Activated CD4-positive, CD25-positive, alpha-beta regulatory T cell treated with anti-CD3 and anti-CD28 coated beads, Interleukin-2, amount 50 U/mL, for 72 hours (primary cell): ENCODE results near the gene CNTRL.

Source experiments
- DNase-seq: peaks from one replicate; pipeline ENCODE4 v3.0.0; 2021

The CNTRL gene

DNA sequence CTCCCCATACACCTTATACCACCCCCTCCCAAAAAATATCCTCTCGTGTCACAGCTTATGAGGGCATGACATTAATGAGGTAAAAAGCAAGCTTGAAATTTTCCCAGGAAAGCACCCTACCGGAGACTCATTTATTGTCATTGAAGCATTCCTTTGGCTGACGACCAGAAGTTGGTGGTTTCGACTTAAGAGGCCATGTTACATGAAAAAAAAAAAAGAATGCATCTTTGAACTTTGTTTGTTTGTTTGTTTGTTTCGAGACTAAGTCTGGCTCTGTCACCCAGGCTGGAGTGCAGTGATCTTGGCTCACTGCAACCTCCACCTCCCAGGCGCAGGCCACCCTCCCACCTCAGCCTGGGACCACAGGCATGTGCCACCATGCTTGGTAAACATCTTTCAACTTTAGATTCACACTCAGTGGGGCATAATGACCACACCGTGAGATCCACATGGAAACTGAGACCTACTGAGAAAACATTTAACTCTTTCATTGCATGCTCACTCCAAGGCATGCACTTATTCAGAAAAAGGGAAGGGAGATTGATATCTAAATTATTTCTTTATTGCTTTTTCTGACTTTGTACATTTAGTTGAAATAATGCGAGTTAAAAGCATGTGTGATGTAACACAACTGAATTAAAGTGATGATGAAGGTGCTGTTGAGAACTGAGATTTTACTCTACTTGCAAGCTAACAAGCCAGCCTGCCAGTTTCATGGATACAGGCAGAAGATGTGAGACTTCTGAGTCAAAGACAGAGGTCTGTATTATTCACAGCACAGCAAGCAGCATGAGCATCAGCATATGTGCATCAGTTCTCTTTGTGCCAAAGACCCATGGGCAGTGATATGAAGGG, 132.0 kb downstream of the CNTRL start:
- DNase-seq = no peak

- no peak for DNase-seq
These were observed 132.7 kb downstream of the CNTRL start for GRCh38 chr9:121207371-121207940.

- no peak for DNase-seq
These were observed 135.8 kb downstream of the CNTRL start for GRCh38 chr9:121210536-121210935.

DNA sequence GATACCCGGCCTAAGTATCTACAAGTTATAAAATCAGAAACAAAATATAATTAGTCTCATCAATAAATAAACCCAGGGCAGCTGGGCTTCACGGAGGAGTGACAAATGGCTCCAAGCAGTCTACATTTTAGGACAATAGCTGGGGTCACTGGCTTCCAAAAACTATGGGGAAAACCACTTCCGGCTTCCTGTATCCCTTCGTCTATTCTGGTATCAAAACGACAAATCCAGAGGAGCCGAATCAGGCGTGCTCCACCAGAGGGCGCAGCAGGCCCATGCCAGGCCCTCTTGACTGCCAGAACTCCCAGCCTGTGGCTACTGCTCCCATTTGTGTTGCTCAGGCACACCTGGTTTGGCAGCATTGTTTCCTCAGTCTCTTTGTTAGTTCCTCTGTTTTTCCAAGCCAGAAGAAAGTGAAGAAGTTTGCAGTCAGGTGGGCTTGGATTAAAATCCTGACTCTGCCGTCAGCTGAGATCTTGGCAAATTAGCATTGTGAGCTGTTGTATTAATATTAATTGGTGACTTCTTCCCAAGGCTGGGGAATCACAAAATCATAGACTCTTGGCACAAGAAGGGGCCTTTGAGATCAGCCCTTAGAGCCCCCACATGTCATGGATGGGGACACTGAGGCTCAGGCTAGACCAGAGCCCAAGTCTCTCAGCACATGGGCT, 138.5 kb downstream of the CNTRL start:
- DNase-seq = peak; percentile 70

DNA sequence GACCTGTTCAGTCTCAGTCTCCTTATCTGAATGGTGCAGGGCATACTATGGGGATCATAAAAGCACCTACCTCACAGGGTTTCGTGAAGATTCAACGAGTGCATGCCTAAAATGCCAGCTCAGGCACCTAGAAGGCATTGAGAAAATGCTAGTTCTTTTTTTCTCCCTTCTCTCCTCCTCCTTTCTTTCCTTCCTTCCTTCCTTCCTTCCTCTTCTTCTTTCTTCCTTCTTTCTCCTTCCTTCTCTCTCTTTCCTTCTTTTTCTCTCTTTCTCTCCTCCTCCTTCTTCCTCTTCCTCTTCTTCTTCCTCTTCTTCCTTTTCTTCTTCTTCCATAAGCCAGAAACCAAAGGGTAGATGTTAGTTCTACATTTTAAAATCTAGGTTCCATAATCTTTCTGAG, 139.2 kb downstream of the CNTRL start:
- no peak for DNase-seq

- DNase-seq = no peak
These were observed 141.6 kb downstream of the CNTRL start for GRCh38 chr9:121216271-121216805.

DNA sequence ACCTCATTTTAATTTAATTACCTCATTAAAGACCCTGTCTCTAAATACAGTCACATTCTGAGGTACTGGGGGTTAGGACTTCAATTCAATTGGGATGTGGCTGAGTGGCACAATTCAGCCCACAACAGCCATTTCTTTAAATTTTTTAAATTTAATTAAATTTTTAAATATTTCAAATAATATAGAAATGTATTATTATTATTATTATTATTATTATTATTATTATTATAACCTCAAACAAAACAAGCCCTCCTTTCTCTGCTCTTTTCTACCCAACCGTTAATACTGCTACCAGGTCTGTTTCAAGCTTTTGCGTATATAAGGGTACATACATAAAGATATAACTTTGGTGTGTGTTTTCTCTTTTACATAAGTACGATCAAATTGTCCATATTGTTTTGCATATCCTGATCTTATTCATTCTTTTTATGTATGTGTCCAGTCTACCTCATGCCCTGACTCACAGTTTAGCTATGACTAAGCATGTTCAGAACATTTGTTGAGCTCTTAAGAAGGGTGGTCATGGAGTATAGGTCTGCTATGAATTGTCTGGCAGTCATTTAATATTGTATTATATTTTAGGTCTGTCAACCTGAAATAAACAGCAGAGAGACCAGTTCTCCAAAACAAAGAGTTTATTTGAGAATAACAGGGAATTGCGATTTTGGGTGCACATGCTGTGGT, 143.0 kb downstream of the CNTRL start:
- no peak for DNase-seq

DNA sequence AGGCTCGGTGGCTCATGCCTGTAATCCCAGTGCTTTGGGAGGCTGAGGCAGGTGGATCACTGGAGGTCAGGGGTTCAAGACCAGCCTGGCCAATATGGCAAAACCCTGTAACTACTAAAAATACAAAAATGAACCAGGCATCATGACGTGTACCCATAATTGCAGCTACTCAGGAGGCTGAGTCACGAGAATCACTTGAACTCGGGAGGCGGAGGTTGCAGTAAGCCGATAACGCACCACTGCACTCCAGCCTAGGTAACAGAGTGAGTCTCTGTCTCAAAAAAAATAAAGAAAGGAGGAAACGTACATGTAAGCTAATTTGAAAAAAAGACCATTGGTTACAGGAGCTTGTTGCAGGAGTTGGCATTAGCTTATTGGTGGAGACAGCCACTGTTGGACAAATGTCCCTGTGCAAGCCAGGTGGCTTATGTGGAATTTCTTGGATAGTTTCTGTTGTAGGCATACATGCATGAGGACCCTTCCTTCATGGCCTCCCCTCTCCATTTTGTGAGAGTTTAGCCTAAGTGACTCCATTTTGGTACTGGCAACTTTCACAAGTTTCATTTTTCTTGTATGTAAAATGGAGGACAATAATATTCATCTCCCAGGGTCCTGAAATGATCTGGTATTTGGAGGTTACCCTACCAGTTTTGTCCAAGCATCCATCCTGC, 143.7 kb downstream of the CNTRL start:
- DNase-seq = no peak

- no peak for DNase-seq
These were observed 144.8 kb downstream of the CNTRL start for GRCh38 chr9:121219530-121219929.

- DNase-seq = no peak
These were observed 146.4 kb downstream of the CNTRL start for GRCh38 chr9:121220996-121221663.

DNA sequence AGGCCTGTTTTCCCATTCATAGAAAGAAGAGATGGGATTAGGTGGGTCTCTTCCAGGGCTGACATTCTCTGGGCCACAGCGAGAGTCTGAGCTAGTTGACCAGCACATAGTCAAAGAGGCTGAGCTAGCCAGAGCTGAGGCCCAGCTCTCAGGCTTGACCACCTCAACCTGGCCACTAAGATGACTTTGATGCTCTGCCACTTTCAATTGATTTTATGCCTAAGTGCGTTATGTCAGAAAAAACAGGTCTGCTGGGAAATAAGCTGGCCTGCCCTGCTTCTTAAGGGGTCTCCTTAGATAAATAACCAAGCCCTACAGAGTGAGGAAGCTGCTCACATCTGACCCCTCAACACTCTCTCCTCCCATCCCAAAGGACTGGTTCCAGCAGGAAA, 146.9 kb downstream of the CNTRL start:
- no peak for DNase-seq

DNA sequence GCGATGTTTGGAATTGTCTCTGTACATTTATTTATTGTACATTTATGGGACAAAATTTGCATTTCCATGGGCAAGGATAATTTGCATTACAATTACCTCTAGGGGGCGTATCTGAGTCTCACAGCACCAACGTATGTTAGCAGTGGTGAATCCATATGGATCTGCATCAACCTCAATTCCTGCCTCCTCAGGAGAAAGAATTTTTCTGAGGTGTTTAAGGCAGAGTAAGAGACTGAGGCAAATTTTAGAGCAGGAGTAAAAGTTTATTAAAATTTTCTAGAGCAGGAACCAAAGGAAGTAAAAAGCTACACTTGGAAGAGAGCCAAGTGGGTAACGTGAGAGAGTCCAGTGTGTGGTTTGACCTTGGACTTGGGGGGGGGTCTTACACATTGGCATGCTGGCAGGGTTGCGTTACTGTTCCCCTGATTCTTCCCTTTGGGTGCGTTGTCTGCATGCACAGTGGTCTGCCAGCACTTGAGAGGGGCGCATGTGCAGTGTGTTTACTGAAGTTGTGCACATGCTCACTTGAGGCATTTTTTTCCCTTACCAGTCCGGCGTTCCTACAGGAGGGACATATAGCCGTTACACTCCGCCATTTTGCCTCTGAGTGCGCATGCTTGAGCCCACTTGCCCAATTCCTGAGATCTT, 147.9 kb downstream of the CNTRL start:
- no peak for DNase-seq

DNA sequence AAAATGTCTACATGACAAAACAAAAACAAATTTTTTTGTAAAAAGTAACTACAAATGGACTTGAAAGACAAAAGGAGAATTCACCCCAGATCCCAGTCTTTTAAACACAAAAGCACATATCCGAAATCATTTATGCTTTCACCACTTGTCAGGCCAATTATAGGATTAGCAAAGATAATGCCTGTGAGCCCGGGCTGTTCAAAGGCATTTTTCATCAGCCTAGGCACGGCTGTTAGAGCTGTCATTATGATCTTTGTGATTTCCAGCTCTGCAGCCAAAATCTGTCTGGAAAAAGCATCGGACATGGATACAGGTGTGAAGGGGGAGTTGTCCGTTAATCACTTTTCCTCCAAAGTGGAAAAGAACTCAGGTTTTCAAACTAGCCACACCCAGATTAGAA, 150.5 kb downstream of the CNTRL start:
- DNase-seq = no peak

DNA sequence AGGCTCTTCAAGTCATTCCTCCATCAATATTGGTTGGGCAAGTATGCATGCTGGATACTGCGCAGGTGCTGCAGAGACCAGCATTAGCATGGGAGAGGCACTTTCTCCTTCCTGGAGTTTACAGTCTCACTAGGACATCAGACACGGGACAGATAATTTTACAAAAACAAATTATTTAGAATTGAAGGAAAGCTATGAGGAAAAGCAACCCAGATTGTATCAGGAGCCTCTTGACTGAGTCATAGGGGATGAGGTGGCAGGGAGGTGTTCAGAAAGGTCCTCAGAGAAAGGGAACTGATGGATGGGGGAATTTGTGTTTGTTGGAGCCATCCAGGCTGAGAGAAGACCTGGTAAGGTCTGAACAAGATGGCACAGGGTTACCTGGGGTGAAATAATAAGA, 151.4 kb downstream of the CNTRL start:
- DNase-seq = no peak
